Keratinocyte (primary cell): ENCODE data around the gene ARHGAP15. TPM values are rescaled to one million over a fixed set of nuclear protein-coding genes. Genes with fewer than 3 reads are reported as not detected.

Source experiments
- DNase-seq: peaks from one replicate; pipeline ENCODE4 v3.0.0-alpha.2; 2011; ENCODE audit warnings: low read depth, missing footprints, low spot score
- FAIRE-seq: peaks from 2 replicates; lab custom pipeline; 2011; peaks lifted over from hg19 to GRCh38; lab: Jason Lieb, UNC
- H2AFZ ChIP-seq: 2 replicates; pipeline ENCODE4 v1.6.0; 2012; ENCODE audit warnings: low read length, control low read depth, inconsistent platforms; ENCODE audit not compliant: control insufficient read depth
- H3K27ac ChIP-seq: 2 replicates; pipeline ENCODE4 v1.5.1; 2011; ENCODE audit warnings: low read length; ENCODE audit not compliant: control insufficient read depth, insufficient read depth
- H3K27me3 ChIP-seq: 3 replicates; pipeline ENCODE4 v1.6.0; 2011; ENCODE audit warnings: low read length; ENCODE audit not compliant: control insufficient read depth, insufficient read depth; ENCODE audit errors: extremely low read depth
- H3K36me3 ChIP-seq, 2 experiments: 2 replicates in 1 of 2; 3 replicates in 1 of 2; pipeline ENCODE4 v1.5.1; 2011; ENCODE audit warnings: low read length in 2 of 2, mild to moderate bottlenecking in 1 of 2; ENCODE audit not compliant: control insufficient read depth in 2 of 2, insufficient read depth in 2 of 2; ENCODE audit errors: extremely low read depth in 1 of 2
- H3K4me1 ChIP-seq: 3 replicates; pipeline ENCODE4 v1.5.1; 2011; ENCODE audit warnings: low read length; ENCODE audit not compliant: control insufficient read depth, insufficient read depth; ENCODE audit errors: extremely low read depth
- H3K4me2 ChIP-seq: 3 replicates; pipeline ENCODE4 v1.6.0; 2011; ENCODE audit warnings: low read depth, low read length; ENCODE audit not compliant: control insufficient read depth, insufficient read depth; ENCODE audit errors: extremely low read depth
- H3K4me3 ChIP-seq, 3 experiments: fragments of 200-600 bp in 1 of 3; sonication (generic) in 1 of 3; 2 replicates in 2 of 3; 3 replicates in 1 of 3; pipeline ENCODE4 v1.5.1; 2011 to 2016; ENCODE audit warnings: low read length in 3 of 3, mild to moderate bottlenecking in 3 of 3, control low read depth in 2 of 3, inconsistent platforms in 1 of 3, low read depth in 1 of 3, mixed read lengths in 1 of 3, mixed run types in 1 of 3, moderate library complexity in 1 of 3; ENCODE audit not compliant: control insufficient read depth in 2 of 3, insufficient read depth in 2 of 3; ENCODE audit errors: extremely low read depth in 1 of 3
- H3K79me2 ChIP-seq: 2 replicates; pipeline ENCODE4 v1.6.0; 2012; ENCODE audit warnings: low read length; ENCODE audit not compliant: control insufficient read depth, insufficient read depth
- H3K9ac ChIP-seq: 3 replicates; pipeline ENCODE4 v1.6.0; 2011; ENCODE audit warnings: low read length; ENCODE audit not compliant: control insufficient read depth, insufficient read depth; ENCODE audit errors: extremely low read depth
- H3K9me1 ChIP-seq: 3 replicates; pipeline ENCODE4 v1.6.0; 2011; ENCODE audit warnings: low read length; ENCODE audit not compliant: control insufficient read depth, insufficient read depth; ENCODE audit errors: extremely low read depth
- H3K9me3 ChIP-seq: 2 replicates; pipeline ENCODE4 v1.5.1; 2012; ENCODE audit warnings: low read depth, low read length; ENCODE audit not compliant: control insufficient read depth
- H4K20me1 ChIP-seq: 3 replicates; pipeline ENCODE4 v1.6.0; 2011; ENCODE audit warnings: low read length; ENCODE audit not compliant: control insufficient read depth, insufficient read depth; ENCODE audit errors: extremely low read depth
- CTCF ChIP-seq, 3 experiments: IDR thresholded peaks in 1 of 3; conservative IDR thresholded peaks in 1 of 3; optimal IDR thresholded peaks in 1 of 3; 2 replicates in 2 of 3; 3 replicates in 1 of 3; pipeline versions ENCODE3 to v1.5.1; 2011; ENCODE audit warnings: low read length in 3 of 3, mild to moderate bottlenecking in 3 of 3, moderate library complexity in 2 of 3, control low read depth in 1 of 3, inconsistent platforms in 1 of 3; ENCODE audit not compliant: insufficient read depth in 2 of 3; ENCODE audit errors: extremely low read depth in 1 of 3
- EZH2 ChIP-seq: IDR thresholded peaks from one replicate; pipeline ENCODE4 v1.6.1; 2012; ENCODE audit warnings: inconsistent platforms, mild to moderate bottlenecking, low read length, moderate library complexity
- dilution Hi-C: fragments of 300-500 bp; cut with MboI; formaldehyde crosslinking; loops from one replicate; pipeline ENCODE4 v1.7.0; 2020; ENCODE audit warnings: low sequenced_read_pairs; ENCODE audit not compliant: extremely low pct_ligation_motif_present
- polyA plus RNA-seq, 5 experiments: library from polyadenylated mRNA; depleted of rRNA in 3 of 5; stranded (reverse) in 3 of 5; stranded (forward) in 1 of 5; unstranded in 1 of 5; fragments of >200 nt; gene quantifications; 1 replicate in 1 of 5; 2 replicates in 3 of 5; 3 replicates in 1 of 5; pipeline versions ENCODE4 v1.2.1 to v1.2.3, GENCODE V29; 2011 to 2012; ENCODE audit warnings: missing spikeins in 2 of 5, low read depth in 1 of 5, low replicate concordance in 1 of 5

Gene ARHGAP15
- polyA plus RNA-seq, 1 donor (not counting 4 experiments of a cell fraction or from before 2014, with no cell fraction given), result not detected

GRCh38 chr2:143205106-143205764 is 76.0 kb downstream of the ARHGAP15 start:
- Histone ChIP-seq H2AFZ (no peak overlapping the region), H3K79me2 (no peaks in the 10 kb centered on the region), H3K27ac (no peak overlapping the region), H3K36me3 (no peaks in the 10 kb centered on the region), H3K9ac (no peak overlapping the region), H3K4me1 (no peaks in the 10 kb centered on the region), H3K9me1 (no peaks in the 10 kb centered on the region), H3K27me3 (no peaks in the 10 kb centered on the region), H3K4me2 (no peak overlapping the region), H4K20me1 (no peaks in the 10 kb centered on the region), H3K9me3 (no peaks in the 10 kb centered on the region), H3K4me3 (no peak overlapping the region)
- DNase-seq (peak; percentile 11), FAIRE-seq (no peak)
- dilution Hi-C loops, result no loop called here
- TF ChIP-seq EZH2 (no peak), CTCF (optimal IDR thresholded peaks at IDR 0.05 in 1 of 3, IDR thresholded peaks at IDR 0.05 in 1 of 3, conservative IDR thresholded peaks at IDR 0.05 in 1 of 3; ENCODE audit: extremely low read depth in 1 of 3, insufficient read depth in 2 of 3, low read length in 3 of 3) (peak in 1 of 3 experiments; percentile 21)

- no peaks in the 10 kb centered on the region for H3K4me1 ChIP-seq
- dilution Hi-C loops, result no loop called here
- FAIRE-seq, result no peak
- H3K4me3 ChIP-seq, result no peak overlapping the region
- no peaks in the 10 kb centered on the region for H3K9me3 ChIP-seq
- no peak overlapping the region for H3K4me2 ChIP-seq
- H3K27me3 ChIP-seq, result no peaks in the 10 kb centered on the region
- no peak overlapping the region for H2AFZ ChIP-seq
- H3K36me3 ChIP-seq, result no peaks in the 10 kb centered on the region
- H3K27ac ChIP-seq, result no peak overlapping the region
- no peak overlapping the region for H3K9ac ChIP-seq
- H3K79me2 ChIP-seq, result no peaks in the 10 kb centered on the region
- H3K9me1 ChIP-seq, result no peaks in the 10 kb centered on the region
- H4K20me1 ChIP-seq, result no peaks in the 10 kb centered on the region
- TF ChIP-seq EZH2, result no peak
- DNase-seq, result no peak
These were observed 80.6 kb downstream of the ARHGAP15 start for GRCh38 chr2:143209570-143210445.
